Cardiac fibroblast (primary cell): Measurements from ENCODE around the gene LRRC15.

Experiments
- DNase-seq, 2 donors: peaks; one replicate each; pipeline versions ENCODE4 v3.0.0 to v3.0.0-alpha.2; 2010; ENCODE audit warnings: low read depth in 2 of 2
- H3K4me3 ChIP-seq, 2 donors: replicated peaks in 1 of 2; 1 replicate in 1 of 2; 2 replicates in 1 of 2; pipeline ENCODE4 v1.5.1; 2011; ENCODE audit warnings: low read depth in 2 of 2, low read length in 2 of 2, mild to moderate bottlenecking in 2 of 2, moderate library complexity in 1 of 2
- CTCF ChIP-seq: IDR thresholded peaks from one replicate; pipeline ENCODE4 v1.5.1; 2011; ENCODE audit warnings: low read depth, mild to moderate bottlenecking, low read length, inconsistent platforms

Gene LRRC15

DNA sequence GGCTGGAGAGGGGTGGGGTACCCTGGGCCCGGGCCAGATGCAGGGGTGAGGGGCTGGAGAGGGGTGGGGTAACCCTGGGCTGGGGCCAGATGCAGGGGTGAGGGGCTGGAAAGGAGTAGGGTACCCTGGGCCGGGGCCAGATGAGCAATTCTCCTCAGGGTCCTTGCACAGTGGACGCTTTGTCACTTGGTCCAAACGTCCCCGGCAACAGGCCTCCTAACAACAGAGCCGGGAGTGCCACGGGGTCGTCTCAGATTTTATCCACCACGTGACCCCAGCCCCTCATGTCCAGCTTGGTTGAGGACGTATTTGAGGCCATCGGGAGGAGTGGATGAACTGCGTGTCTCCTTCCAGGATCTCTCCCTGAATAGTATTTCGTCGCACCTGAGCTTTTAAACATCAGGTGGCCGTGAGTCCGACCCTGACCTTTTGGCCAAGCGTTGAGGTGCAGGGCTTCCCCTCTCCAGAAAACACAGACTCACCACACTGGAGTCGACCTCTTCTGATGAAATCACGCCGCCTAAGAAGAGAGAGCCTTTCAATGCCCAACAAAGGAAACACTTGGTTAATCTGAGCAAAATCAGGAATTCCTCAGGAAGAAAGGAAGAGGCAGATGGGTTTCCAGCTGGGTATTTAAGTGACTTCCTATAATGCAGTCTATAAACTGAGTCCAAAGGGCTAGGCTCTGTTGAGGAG lies 12.8 kb upstream of the LRRC15 start:
- no peak overlapping the region for H3K4me3 ChIP-seq
- TF ChIP-seq CTCF = no peak
- no peak for DNase-seq

GRCh38 chr3:194381460-194381875 lies 11.9 kb upstream of the LRRC15 start:
- H3K4me3 ChIP-seq = no peak overlapping the region
- no peak for TF ChIP-seq CTCF
- DNase-seq = no peak

DNA sequence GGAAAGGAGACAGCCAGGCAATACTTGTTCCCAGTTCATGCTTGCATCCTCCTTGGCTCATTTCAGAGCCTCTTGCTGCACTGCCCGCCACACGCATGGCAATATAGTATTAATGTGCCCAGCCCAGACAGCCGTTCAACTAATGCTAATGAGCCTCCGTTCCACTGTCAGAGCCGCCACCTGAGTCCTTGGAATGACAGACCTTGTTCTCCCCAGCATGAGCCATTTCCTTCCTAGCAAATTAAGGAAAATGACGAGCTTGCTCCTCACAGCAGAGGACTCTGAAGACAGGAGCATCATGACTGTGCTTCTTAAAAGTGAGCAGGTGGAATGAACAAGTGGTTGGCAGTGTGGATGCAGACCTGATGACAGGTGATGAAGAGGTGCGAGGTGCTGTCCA lies 10.8 kb upstream of the LRRC15 start:
- no peak for TF ChIP-seq CTCF
- no peak for DNase-seq
- no peak overlapping the region for H3K4me3 ChIP-seq

DNA sequence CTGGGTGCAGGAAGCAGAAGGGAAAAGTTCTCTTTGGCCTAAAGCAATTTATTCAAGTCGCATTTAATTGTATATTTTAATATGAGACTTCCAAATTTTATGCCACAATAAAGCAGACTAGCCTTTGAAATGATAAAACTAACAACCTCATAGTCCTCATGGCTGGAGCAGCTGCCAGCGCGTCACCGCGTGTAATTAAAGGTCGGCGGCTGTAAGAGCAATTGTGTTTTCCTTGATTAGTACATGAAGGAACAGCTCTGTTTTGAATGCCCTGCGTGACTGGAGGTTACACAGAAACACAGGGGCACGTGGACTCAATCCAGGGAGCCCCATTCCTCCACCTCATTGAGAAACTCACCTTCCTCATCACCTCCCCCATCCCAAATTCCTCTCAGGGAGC lies 10.1 kb upstream of the LRRC15 start:
- TF ChIP-seq CTCF = no peak
- DNase-seq = no peak
- no peak overlapping the region for H3K4me3 ChIP-seq

DNA sequence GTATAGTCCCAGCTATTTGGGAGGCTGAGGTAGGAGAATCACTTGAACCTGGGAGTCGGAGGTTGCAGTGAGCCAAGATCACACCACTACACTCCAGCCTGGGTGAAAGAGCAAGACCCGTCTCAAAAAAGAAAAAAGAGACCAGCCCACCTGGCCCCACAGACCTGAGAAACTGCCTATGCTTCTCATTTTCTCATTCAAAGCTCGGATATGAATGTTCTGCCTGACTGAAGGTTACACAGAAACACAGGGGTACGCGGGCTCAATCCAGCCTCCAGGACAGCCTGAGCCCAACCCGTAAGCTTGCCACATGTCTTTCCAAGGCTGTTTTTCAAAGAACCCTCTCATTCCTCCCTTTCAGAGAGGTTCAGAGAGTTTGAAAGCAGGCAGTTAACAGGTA lies 9.7 kb upstream of the LRRC15 start:
- no peak for DNase-seq
- no peak overlapping the region for H3K4me3 ChIP-seq
- TF ChIP-seq CTCF = no peak

DNA sequence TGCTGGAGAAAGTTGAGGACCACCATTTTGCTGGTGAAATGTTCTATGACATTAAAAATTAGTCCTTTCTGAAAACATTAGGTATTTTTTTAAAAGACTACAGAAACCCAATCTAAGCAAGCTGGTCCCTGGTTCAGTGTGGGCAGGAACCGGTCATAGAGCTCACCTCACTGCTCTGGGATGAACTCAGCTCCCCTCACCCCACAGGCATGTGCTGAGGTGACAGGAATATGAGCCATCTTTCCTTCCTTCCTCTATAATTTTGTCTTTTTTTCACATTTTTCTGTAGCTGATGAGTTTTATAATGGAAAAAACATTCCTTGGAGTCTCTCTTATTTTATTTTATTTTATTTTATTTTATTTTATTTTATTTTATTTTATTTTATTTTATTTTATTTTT lies 8.2 kb upstream of the LRRC15 start:
- H3K4me3 ChIP-seq = no peak overlapping the region
- no peak for TF ChIP-seq CTCF
- no peak for DNase-seq

DNA sequence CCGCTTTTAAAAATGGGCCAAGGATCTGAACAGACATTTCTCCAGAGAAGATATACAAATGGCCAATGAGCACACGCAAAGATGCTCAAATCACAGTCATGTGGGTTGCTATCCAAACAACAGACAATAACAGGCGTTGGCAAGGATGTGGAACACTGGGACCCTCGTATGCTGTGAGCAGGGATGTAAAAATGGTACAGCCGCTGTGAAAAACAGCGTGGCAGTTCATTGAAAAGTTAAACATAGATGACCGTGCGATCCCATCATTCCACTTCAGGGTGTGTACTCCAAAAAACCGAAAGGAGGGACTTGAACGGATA lies 6.7 kb upstream of the LRRC15 start:
- no peak for DNase-seq
- no peak for TF ChIP-seq CTCF
- no peak overlapping the region for H3K4me3 ChIP-seq
